NK-92 (cell line): ENCODE results near the gene FNTB.

Experiments
- DNase-seq: peaks from one replicate; lab custom pipeline; 2025; ENCODE audit not compliant: unreplicated experiment; lab: John Stamatoyannopoulos, UW

Gene FNTB

GRCh38 chr14:64953310-64953654 is 33.4 kb upstream of the FNTB start:
- DNase-seq: no peak

GRCh38 chr14:64953661-64954060 is 33.0 kb upstream of the FNTB start:
- no peak for DNase-seq

- DNase-seq: no peak
Observed at GRCh38 chr14:64954491-64955240, 32.0 kb upstream of the FNTB start.

DNA sequence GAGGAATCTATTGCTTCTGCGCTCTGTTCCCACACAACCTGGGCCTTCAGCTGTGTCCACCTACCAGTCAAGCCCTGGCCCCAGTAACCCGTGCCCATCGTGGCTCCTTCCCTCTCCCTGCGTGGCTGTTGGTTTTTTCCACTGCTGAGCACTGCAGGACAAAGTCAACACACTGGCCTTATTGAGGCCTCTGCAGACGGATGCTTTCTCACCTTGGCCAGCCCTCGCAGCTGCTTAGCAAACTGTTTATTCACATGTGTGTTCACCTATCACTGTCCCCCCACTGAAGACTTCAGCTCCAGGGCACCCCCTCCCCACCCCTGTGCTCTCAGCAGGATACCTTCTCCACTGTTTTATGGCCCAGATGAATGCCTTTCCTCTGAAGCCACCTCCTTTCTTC is 31.4 kb upstream of the FNTB start:
- DNase-seq: no peak

- DNase-seq: no peak
Observed at GRCh38 chr14:64956697-64957406, 29.8 kb upstream of the FNTB start.

- no peak for DNase-seq
Observed at GRCh38 chr14:64958201-64958600, 28.5 kb upstream of the FNTB start.

GRCh38 chr14:64958743-64959142 is 28.0 kb upstream of the FNTB start:
- no peak for DNase-seq

- no peak for DNase-seq
Observed at GRCh38 chr14:64960762-64961276, 25.9 kb upstream of the FNTB start.

GRCh38 chr14:64963611-64964010 is 23.1 kb upstream of the FNTB start:
- no peak for DNase-seq

DNA sequence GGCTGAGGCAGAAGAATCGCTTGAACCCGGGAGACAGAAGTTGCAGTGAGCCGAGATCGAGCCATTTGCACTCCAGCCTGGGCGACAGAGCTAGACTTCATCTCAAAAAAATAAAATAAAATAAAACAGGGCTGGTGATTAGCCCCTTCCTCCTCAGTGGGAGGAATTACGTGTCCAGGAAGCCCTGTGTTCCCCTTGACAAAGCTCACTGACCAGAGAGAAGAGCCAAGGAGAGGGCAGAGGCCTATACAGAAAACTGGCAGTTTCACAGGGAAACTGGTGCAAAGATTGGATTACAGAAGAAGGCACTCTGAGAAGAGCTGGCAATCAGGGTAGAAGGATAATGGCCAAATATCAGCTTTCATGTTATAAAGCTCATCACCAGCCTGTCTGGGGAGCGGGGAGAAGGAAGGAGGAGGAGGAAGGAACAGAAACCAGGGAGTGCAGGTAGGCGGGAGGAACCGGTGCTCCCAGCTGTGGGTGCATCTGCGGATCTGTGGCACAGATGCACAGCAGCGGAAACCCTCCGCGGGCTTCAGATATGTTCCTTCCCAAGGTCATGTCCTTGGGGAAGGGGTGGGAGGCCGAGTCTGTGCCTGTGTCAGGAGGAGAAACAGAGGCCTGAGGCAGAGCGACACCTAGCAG is 21.2 kb upstream of the FNTB start:
- DNase-seq: no peak

- no peak for DNase-seq
Observed at GRCh38 chr14:64966976-64967375, 19.7 kb upstream of the FNTB start.

GRCh38 chr14:64968167-64968566 is 18.5 kb upstream of the FNTB start:
- DNase-seq: no peak

GRCh38 chr14:64968651-64969050 is 18.0 kb upstream of the FNTB start:
- no peak for DNase-seq

- no peak for DNase-seq
Observed at GRCh38 chr14:64970041-64970440, 16.7 kb upstream of the FNTB start.

GRCh38 chr14:64970776-64971477 is 15.8 kb upstream of the FNTB start:
- DNase-seq: no peak

GRCh38 chr14:64971491-64971942 is 15.2 kb upstream of the FNTB start:
- no peak for DNase-seq

DNA sequence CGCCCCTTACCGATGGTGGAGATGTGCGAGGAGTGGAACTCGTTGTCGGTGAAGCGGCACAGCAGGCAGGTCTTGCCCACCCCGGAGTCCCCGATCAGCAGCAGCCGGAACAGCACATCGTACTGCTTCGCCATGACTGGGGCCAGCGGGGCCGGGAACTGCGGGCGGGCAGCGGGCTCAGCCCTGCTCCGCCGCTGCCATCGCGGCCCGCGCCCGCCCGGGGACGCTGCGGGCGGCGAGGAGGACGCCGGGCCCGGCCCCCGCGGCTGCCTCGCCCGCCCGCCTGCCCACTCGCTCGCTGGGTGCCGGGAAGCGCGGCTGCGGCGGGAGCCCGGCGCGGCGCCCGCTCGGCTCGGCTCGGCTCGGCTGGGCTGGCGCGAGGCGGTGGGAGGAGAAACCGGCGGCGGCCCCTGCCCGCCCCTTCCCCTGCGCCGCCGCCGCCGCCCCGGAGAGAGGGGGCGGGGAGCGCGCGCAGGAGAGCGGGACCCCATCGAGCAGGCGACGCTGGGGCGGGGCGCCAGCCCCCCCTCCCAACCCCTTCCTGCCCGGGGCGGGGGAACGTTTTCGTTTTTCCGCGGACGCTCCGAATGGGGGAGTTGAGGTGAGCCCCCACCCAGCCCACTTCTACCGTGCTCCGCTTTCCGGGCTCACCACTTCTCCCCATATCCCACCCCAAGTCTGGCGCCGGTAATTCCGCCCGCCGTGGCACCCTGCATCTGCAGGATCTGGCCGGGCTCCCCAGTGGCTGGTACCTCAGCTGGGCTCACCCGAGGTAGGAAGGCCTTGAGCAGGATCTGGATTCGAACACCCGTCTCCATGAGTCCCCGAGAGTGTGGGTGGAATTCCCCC is 14.5 kb upstream of the FNTB start, which contains the start of gene RAB15:
Gene RAB15, minus strand, starts transcription at position 394 of the 849 bp plus-strand sequence. Its CDS starts 260 bp downstream, at position 134.
- no peak for DNase-seq

- no peak for DNase-seq
Observed at GRCh38 chr14:64973026-64973442, 13.7 kb upstream of the FNTB start.

DNA sequence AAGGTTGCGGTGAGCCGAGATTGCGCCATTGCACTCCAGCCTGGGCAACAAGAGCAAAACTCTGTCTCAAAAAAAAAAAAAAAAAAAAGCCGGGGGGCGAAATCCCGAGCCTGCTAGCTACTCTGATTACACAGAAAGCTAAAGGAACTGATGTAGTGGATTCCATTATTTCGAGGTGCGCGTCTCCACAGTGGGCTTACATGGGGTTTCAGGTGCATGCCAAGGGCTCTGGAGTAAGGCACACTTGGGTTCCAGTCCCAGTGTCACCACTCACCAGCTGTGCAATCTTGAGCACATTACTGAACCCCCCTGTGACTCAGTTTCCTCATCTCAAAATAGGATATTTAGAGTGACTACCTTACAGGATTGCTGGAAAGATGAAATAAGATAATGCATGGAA is 12.9 kb upstream of the FNTB start:
- DNase-seq: no peak

GRCh38 chr14:64974563-64974962 is 12.1 kb upstream of the FNTB start:
- DNase-seq: no peak
